MM.1S (cell line): ENCODE data around the gene CD84.

Experiments
- DNase-seq: peaks from one replicate; pipeline ENCODE4 v3.0.0-alpha.2; 2015
- H2AFZ ChIP-seq: fragments of 300-600 bp; sonication (generic); 2 replicates; pipeline ENCODE4 v1.6.0; 2016; ENCODE audit warnings: antibody characterized with exemption, low read length
- H3F3A ChIP-seq: fragments of 300-600 bp; sonication (generic); 2 replicates; pipeline ENCODE4 v1.6.1; 2016; ENCODE audit warnings: mild to moderate bottlenecking, antibody characterized with exemption, low read length, moderate library complexity, mixed read lengths; ENCODE audit not compliant: insufficient read depth
- H3K27ac ChIP-seq: fragments of 300-600 bp; sonication (generic); 2 replicates; pipeline ENCODE4 v1.5.1; 2016; ENCODE audit warnings: mild to moderate bottlenecking, low read length
- H3K27me3 ChIP-seq: fragments of 300-600 bp; sonication (generic); replicated peaks from 2 replicates; pipeline ENCODE4 v1.6.0; 2016; ENCODE audit warnings: low read length; ENCODE audit not compliant: insufficient read depth
- H3K36me3 ChIP-seq: fragments of 300-600 bp; sonication (generic); replicated peaks from 2 replicates; pipeline ENCODE4 v1.6.1; 2016; ENCODE audit warnings: mild to moderate bottlenecking, low read length, mixed read lengths; ENCODE audit not compliant: insufficient read depth
- H3K4me1 ChIP-seq: fragments of 300-600 bp; sonication (generic); 2 replicates; pipeline ENCODE4 v1.6.1; 2016; ENCODE audit warnings: low read length, mixed read lengths
- H3K4me2 ChIP-seq: fragments of 300-600 bp; sonication (generic); 2 replicates; pipeline ENCODE4 v1.6.0; 2016; ENCODE audit warnings: low read depth, low read length
- H3K4me3 ChIP-seq: fragments of 300-600 bp; sonication (generic); 2 replicates; pipeline ENCODE4 v1.5.1; 2016; ENCODE audit warnings: low read length, mixed read lengths
- H3K79me2 ChIP-seq: fragments of 300-600 bp; sonication (generic); 2 replicates; pipeline ENCODE4 v1.6.1; 2016; ENCODE audit warnings: mixed run types, low read length, mixed read lengths
- H3K9ac ChIP-seq: fragments of 300-600 bp; sonication (generic); 2 replicates; pipeline ENCODE4 v1.6.1; 2016; ENCODE audit warnings: low read length, mixed read lengths
- H3K9me2 ChIP-seq: fragments of 300-600 bp; sonication (generic); replicated peaks from 2 replicates; pipeline ENCODE4 v1.6.1; 2016; ENCODE audit warnings: mild to moderate bottlenecking, low read length, mixed read lengths; ENCODE audit not compliant: insufficient read depth
- H3K9me3 ChIP-seq: fragments of 300-600 bp; sonication (generic); replicated peaks from 2 replicates; pipeline ENCODE4 v1.6.1; 2016; ENCODE audit warnings: mild to moderate bottlenecking, low read length, mixed read lengths; ENCODE audit not compliant: insufficient read depth
- H4K20me1 ChIP-seq: fragments of 300-600 bp; sonication (generic); 2 replicates; pipeline ENCODE4 v1.6.1; 2016; ENCODE audit warnings: mild to moderate bottlenecking, low read length, moderate library complexity, mixed read lengths; ENCODE audit not compliant: insufficient read depth
- EZH2 ChIP-seq: fragments of 300-600 bp; sonication (generic); optimal IDR thresholded peaks from 2 replicates; pipeline ENCODE3; 2017; ENCODE audit warnings: low read depth, mild to moderate bottlenecking, antibody characterized with exemption, low read length, mixed read lengths
- EZH2phosphoT487 ChIP-seq: fragments of 300-600 bp; sonication (generic); IDR thresholded peaks from 2 replicates; pipeline ENCODE4 v1.6.1; 2018; ENCODE audit warnings: antibody characterized with exemption, low read length
- TF ChIP-seq, protein P1 (sequence below): fragments of 300-600 bp; sonication (generic); IDR thresholded peaks from 2 replicates; pipeline ENCODE4 v1.5.1; 2016; ENCODE audit warnings: antibody characterized with exemption, low read length, mixed read lengths

The CD84 gene

DNA sequence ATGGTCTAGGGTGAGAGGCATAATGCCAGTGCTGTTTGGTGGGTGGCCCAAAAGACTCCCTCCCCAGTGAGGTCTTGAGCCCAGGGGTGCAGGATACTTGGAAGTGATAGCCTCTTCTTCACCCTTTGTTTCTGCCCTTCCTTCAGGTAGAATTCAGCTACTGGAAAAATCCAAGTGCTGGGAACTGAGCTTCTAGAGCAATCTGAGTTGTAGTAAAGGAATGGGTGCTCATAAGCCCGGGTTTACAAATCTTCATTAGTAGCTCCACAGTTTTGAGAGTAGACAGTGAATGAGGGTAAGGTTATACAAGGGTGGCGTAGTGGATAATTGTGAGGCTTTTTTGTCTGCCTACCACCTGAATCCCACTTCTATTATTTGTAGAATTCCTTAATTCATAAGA lies 29.2 kb upstream of the CD84 start:
- no peaks in the 10 kb centered on the region for H3K27me3 ChIP-seq
- H3K9me3 ChIP-seq = no peaks in the 10 kb centered on the region
- H3K36me3 ChIP-seq = no peaks in the 10 kb centered on the region
- H3K9me2 ChIP-seq = no peaks in the 10 kb centered on the region
- no peaks in the 10 kb centered on the region for H3F3A ChIP-seq
- peaks cover 13% of the 10 kb centered on the region for H3K4me1 ChIP-seq
- H2AFZ ChIP-seq = no peak overlapping the region
- H3K27ac ChIP-seq = no peak overlapping the region
- no peak overlapping the region for H3K9ac ChIP-seq
- TF ChIP-seq, protein P1, sequence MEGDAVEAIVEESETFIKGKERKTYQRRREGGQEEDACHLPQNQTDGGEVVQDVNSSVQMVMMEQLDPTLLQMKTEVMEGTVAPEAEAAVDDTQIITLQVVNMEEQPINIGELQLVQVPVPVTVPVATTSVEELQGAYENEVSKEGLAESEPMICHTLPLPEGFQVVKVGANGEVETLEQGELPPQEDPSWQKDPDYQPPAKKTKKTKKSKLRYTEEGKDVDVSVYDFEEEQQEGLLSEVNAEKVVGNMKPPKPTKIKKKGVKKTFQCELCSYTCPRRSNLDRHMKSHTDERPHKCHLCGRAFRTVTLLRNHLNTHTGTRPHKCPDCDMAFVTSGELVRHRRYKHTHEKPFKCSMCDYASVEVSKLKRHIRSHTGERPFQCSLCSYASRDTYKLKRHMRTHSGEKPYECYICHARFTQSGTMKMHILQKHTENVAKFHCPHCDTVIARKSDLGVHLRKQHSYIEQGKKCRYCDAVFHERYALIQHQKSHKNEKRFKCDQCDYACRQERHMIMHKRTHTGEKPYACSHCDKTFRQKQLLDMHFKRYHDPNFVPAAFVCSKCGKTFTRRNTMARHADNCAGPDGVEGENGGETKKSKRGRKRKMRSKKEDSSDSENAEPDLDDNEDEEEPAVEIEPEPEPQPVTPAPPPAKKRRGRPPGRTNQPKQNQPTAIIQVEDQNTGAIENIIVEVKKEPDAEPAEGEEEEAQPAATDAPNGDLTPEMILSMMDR = no peak
- no peak for TF ChIP-seq EZH2phosphoT487
- no peak for TF ChIP-seq EZH2
- no peaks in the 10 kb centered on the region for H4K20me1 ChIP-seq
- H3K79me2 ChIP-seq = no peaks in the 10 kb centered on the region
- H3K4me2 ChIP-seq = no peak overlapping the region
- H3K4me3 ChIP-seq = no peak overlapping the region
- DNase-seq = no peak

DNA sequence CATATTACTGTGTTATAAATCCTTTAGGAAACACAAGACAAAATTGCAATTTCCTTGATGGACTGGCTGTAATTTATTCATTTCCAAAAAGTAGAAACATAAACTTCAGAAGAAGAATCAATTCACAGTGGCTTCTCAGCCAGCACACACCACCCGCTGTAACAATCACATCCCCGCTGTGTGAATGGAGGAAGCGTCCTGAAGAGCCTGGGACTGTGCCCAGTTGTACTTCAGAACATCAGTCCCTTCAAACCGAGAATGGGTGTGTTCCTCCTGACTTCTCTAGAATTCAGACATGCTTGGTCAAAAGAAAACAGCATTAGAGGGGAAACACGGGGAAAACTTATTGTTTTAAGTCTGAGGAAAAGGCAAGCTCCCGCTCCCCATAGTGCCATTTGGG lies 28.8 kb upstream of the CD84 start:
- no peak for TF ChIP-seq EZH2phosphoT487
- TF ChIP-seq, protein P1 = no peak
- no peak for TF ChIP-seq EZH2
- Histone ChIP-seq H3K4me1 (peaks cover 13% of the 10 kb centered on the region), H3K79me2 (no peaks in the 10 kb centered on the region), H3K27me3 (no peaks in the 10 kb centered on the region), H3K36me3 (no peaks in the 10 kb centered on the region), H2AFZ (no peak overlapping the region), H3K4me2 (no peak overlapping the region), H3K9me3 (no peaks in the 10 kb centered on the region), H3K4me3 (no peak overlapping the region), H3K9ac (no peak overlapping the region), H3K27ac (no peak overlapping the region), H4K20me1 (no peaks in the 10 kb centered on the region), H3F3A (no peaks in the 10 kb centered on the region), H3K9me2 (no peaks in the 10 kb centered on the region)
- DNase-seq = no peak

DNA sequence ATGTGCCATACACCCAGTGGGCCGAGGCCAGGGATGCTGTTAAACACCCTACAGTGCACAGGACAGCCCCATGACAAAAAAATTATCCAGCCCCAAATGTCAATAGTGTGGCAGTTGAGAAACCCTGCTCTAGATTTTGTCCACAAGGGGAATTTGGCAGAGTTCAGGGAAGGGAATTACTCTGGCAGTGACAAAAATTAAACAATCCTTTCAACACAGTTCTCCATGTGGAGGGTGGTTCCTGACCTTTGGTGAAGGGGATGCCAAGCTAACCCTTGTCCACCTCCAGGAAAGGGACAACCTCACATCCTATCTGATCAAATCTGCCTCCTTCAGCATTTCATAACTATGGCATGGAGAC lies 28.4 kb upstream of the CD84 start:
- Histone ChIP-seq H3K9me2 (no peaks in the 10 kb centered on the region), H3K4me3 (no peak overlapping the region), H3K9ac (no peak overlapping the region), H3K27me3 (no peaks in the 10 kb centered on the region), H4K20me1 (no peaks in the 10 kb centered on the region), H3K79me2 (no peaks in the 10 kb centered on the region), H3K36me3 (no peaks in the 10 kb centered on the region), H3F3A (no peaks in the 10 kb centered on the region), H3K4me2 (no peak overlapping the region), H2AFZ (no peak overlapping the region), H3K4me1 (peaks cover 13% of the 10 kb centered on the region), H3K9me3 (no peaks in the 10 kb centered on the region), H3K27ac (no peak overlapping the region)
- no peak for TF ChIP-seq EZH2
- no peak for TF ChIP-seq EZH2phosphoT487
- TF ChIP-seq, protein P1 = no peak
- DNase-seq = no peak
